ENCODE measurements around the gene PHF19.

DNA sequence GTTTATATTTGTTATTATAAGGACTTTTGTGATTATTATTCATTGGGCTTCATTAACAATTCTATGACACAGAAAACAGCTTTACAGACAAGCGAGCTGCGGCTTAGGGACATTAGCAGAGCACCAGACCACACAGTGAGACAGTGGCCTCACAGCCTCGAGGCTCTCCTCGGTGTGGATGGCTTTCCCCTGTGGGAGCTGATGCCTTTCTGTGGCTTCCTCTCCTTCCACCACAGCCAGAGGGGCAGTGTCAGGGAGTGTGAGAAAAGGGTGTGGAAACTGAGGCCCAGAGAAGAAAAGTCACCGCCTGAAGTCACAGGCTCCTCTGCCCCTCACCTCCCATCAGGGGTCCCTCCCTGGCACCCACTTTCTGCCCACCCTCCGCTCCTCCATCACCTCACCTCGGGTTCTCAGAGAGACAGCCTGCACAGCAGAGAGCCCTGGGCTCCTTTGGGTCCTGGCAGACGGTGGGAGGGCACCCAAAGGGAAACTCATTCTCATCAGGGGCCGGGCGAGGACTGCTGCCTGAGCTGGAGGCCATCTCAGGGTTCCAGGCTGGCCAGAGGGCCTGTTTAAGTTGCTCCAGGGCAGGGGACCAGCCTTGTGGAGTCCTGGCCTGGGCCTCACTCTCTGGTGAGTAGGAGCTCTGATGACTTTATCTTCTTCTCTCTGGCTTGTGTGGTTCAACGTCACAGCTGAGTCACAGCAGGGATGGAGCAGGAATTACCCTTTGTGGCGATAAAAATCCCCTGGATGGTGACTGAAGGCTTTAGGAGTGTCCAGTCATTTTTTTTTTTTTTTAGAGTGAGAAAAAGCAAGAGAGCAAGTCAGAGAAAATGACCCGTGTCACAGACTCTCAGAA lies 48.8 kb upstream of the PHF19 start:
- no peak for TF ChIP-seq EZH2 (IDR thresholded peaks at IDR 0.05)
- no peak for TF ChIP-seq POLR2AphosphoS5 (IDR thresholded peaks at IDR 0.05; ENCODE audit: borderline replicate concordance, low read depth, low read length)
- no peak for TF ChIP-seq FOXP2 (optimal IDR thresholded peaks at IDR 0.05; ENCODE audit: control extremely low read depth, extremely low read length, insufficient read depth)
